GM21619 (cell line): ENCODE results near the gene TLX3.
"Not testable (repeated sequence)": the region's sequence is repeated elsewhere in the genome, so short reads cannot be mapped to it uniquely, and the experiment has no call there.

Experiments
- ATAC-seq: cut with Tn5 transposase; IDR thresholded peaks from one replicate; pipeline ENCODE4 v1.9.1; 2021; ENCODE audit not compliant: unreplicated experiment

The TLX3 gene

DNA sequence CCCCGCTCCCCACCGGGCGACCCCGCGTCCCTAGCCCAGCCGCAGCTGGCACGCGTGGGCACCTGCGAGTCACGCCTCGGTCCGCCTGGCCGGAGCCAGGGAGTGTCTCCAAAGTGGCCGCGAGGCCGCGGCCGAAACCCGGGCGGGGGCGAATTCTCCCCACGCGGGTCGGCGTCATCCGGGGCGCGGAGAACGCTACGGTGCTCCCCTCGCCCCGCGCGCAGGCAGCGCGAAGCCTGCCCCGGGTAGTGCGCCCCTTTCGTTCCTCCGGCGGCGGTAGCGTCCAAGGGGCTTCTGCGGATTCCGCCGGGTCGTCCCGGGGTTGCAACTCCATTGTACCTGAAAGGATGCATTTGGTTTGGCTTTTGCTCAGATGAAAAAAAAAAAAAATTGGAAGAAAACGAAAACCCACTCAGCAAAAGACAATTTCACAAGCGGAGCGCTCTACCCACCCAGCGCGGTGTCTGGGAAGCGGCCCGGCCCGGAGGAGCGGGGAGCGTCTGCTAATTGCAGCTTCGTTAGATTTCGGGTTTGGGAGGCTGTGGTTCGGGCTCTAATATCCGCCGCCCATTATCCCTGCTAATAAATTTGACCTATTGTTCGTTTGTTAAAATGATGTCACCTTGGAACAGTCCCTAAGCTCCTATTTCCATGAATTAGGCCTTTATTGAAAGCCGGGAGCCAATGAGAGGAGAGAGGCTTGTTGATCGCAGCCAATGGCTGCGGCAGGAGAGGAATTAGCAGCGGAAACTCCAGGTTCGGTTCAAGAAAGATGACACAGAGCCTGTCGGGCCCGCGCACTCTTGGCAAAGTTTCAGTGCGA lies at the start of gene TLX3:
Gene TLX3, plus strand, starts transcription at position 796 of the 823 bp plus-strand sequence. CDS start 118 bp downstream, outside the sequence.
- ATAC-seq = no peak

DNA sequence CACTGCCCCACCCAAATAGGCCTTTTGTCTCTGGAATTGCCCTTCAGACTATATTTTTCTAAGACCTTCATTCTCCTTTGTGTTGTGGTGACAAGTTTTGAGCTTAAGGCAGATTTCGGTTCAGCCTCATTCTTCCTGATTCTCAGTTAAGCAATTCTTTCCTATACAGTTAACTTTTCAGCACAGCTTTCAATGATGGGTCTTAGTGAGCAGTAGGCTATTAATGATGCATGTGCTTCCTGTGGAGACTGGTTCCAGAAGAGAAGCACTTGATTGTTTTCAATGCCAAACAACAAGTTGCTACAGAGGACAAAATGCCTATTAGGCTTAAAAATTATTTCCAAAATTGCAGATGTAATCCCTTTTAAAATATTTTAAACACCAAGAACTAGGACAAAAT lies 47.7 kb upstream of the TLX3 start:
- no peak for ATAC-seq

DNA sequence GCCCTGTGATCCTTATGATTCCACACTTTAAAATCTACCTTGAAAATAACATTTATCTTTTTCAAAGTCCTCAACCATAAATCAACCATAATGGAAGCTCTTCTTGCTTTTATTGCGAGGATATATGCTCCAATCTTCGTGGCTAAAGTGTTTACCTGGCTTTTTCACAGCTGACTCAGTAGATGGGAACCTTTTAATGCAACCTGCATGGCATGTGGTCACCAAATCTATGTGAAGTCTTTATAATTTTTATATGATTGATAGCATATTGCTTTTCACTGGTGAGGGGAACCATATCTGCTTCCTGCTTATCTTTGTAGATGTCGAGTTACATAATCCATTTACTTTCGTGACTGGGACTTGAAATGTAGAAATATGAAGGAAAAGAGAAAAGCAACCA lies 47.1 kb upstream of the TLX3 start:
- ATAC-seq = no peak

DNA sequence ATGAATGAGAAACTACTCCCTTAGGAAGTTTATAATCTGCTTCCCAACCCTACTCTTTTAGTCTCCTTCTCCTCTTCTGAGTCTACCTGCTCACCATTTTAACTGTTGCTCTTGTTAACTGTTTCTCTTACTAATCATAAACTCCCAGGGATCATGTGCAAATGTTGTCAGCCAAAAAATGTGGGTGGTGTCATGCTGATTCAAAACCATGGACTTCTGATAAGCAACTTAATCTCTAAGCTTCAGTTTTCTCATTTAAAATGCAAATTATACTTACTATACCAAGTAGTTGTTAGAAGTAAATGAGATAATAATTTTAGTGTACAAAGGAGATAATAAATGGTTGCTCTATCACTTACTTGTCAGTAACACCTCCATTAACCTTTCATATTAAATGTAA lies 45.9 kb upstream of the TLX3 start:
- ATAC-seq = no peak

DNA sequence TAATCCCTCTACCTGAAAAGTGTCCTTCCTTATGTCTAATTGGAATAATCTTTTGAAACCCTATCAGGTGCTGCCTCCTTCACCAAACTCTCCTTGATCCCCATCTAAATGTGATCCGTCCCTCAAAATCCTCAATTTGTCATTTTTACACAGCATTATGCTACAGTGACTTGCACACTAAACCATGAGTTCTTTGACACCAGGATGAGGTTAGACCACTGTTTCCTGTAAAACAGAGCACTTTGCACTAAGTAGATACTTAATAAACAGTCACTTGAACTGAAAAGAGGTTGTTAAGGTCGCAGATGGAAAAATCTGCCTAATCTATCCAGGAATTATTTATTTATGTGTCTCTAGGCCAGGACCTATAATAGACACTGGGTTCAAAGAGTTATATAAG lies 44.2 kb upstream of the TLX3 start:
- ATAC-seq = no peak

DNA sequence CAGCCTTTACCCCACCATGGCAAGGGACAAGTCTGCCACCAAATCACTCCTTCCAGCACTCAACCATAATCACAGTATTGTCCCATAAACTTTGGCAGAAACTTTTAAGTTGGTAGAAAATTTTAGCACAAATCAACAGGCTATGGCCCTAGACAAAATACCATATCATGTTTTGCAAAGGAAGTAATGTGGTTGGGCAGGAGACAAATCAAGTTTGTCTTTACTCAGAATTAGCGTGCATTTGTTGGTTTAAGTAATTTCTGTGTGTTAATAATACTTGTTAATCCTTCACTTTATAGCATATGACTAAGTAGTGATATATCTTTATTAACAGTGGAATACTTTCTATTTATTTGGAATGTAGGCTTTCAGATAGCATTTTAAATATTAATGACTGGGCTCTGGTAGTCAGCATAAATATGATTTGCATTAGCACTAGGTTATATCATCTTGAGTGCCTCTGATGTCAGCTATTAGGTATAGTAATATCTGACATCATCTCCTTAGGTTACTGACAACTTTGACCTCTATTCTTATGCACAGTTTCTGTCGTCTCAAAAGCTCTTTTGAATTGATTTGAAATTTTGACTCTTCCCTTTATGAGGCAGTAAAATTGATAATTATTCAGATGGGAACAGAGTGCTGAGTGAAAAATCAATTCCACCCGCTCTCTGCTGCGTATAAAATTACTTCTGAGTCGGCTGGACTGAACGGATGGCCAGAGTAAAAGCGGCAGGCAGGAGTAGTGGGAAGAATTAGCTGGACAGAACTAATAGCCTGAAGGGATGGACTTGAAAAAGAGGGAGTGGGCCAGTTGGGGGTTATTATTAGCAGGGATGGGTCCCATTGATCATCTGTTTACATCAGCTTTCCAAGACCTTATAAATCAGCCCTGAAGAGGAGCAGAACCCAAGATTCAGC lies 40.1 kb upstream of the TLX3 start:
- no peak for ATAC-seq

DNA sequence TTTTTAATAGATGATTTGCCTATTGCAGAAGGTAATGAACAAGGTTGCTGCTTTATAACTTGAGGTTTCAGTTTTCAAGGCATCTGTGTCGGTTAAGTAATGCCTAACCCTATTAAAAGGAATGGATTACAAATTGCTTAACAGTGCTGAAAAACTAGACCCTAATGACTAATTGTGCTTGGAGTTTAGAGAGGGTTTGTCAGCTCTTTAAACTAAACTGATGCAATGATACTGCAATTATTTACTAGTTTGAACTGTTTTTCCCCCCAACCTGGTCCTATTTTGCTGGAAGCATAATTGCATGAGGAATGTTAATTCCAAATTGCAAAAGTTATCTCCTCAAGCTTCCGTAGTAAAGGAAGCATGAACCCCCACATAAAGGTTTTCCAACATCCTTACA lies 39.3 kb upstream of the TLX3 start:
- peak; percentile 60 for ATAC-seq

DNA sequence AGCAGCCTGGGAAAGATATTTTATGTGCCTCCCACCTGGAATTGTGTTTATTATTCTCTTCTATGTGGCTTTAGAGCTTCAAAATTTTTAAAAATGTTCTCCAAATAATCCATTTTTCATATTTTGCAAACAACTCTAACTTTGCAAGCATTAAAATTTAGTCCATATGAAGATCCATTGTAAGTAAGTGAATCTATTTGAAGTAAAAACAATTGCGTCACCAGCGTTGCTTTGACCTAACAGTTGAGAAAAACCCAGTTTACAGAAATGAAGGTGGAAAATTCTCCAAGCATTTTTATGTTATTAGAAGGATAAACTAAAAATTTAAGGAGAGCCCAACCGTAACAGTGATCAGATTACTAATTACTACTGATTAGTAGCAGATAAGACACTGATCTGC lies 38.9 kb upstream of the TLX3 start:
- ATAC-seq = no peak

DNA sequence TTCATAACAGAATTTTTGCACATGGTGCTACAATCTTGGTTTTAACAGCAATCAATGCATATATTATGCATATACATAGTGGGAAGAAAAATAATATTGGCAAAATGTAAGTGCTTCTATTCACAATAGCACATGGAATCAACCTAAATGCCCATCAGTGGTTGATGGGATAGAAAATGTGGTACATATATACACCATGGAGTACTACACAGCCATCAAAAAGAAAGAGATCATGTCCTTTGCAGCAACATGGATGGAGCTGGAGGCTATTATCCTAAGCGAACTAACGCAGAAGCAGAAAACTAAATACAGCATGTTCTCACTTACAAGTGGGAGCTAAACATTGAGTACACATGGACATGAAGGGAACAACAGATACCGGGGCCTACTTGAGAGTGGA lies 37.2 kb upstream of the TLX3 start:
- no peak for ATAC-seq

DNA sequence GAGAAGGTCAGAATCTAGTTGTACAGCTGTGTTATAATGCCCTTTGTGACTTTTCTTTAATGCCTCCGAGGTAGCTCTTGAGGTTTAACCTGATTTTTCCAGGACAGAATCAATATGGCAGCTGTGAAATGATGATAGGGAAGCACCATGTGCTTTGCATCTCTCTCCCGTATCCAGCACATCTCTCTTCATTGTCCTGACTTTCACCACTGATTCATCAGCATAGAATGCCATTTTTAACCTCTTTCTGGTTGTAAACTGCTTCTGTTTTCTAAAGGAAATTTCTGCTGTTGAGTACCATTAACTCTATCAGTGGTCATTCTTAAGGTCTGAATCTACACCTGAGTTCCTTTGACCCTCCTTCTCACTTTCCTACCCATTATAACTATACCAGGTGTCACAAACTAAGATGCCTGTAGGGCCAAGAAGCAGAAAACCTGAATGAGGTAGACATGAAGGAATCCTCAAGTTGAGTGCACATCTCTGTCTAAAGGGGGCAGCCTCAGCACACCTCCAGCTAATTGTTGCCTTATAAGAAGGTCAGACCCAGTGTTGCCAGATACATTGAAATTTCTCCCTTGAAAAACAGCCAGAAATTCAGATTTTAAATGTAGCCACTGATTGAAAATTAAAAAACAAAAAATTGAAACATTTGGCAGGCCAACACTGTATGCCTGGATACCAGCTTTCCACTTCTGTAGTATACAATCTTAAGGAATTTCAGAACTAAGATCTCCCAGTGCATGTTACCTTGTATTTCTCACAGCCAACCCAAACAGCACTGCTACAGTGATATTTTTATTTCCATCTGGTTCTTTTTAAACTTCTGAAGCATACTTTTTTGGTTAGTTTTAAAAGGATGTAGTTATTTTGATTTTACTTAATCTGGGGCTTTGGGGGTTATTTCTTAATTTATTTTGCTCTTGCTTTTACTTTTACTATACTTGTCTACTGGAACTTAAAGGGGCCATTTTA lies 35.8 kb upstream of the TLX3 start:
- ATAC-seq = no peak

DNA sequence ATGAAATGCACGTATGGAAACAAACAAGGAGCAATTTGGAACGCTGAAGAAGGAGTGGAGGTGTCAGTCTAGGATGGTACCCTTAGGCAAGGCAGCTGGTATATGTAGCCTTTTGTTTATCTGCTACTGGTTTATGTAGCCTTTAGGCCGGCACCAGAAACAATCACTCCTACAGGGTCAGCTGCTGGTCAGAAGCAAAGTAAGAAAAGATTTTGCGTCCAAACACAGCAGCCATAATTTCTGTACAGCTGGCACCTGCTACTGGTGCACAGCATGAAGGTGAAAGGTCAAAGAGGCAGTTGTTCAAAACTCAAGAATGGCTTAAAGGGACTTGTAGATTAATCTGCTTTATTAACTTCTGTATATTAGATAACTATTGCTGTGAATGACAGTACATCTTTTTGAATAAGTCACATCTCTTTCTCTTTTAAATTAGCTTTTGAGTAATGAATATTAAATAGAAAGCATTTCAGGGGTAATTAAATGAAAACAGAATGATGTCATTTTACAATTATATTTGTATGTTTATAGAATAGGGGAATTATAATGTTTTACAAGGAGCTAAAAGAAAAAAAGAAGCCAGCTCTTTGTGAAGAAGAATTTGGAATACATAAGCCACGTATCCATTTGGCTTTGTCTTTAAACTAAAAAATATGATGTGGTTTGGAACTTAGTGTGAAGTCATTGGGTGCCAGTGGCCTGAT lies 33.1 kb upstream of the TLX3 start:
- no peak for ATAC-seq

DNA sequence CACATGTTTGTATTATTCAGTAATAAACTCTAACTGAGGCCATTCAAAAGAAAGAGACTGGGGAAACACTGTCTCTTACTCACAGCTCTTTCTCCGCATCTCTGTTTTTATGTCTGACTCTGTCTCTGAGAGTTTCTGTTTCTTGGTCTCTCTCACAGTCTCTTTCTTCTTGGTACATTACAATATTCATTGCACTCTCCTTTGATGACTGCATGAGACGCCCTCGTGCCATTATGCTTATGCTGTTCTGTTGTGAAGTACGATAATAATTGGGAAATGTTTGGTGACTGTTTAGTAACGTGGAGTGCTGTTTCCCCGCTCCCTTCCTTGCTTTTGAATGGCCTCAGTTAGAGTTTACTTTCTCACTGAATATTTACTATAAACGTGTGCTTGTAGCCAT lies 25.3 kb upstream of the TLX3 start:
- no peak for ATAC-seq

DNA sequence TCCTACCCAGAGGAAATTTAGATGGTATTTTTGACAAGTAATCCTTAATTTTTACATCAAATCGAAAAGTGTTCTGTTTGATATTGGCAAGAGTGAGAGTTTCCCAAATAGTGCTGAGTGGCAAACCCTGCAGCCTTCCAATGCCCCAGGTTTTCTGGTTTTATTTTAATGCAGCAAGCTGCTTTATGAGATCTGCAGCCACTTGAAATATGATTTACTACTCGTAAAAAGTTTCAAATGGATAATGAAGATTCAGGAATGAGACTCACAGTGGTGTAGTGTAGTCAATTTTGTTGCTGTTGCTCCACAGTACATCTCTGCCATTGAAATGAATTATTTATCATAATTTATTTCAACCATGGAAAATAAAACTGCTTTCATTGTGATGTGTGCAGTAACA lies 23.6 kb upstream of the TLX3 start:
- ATAC-seq = no peak

DNA sequence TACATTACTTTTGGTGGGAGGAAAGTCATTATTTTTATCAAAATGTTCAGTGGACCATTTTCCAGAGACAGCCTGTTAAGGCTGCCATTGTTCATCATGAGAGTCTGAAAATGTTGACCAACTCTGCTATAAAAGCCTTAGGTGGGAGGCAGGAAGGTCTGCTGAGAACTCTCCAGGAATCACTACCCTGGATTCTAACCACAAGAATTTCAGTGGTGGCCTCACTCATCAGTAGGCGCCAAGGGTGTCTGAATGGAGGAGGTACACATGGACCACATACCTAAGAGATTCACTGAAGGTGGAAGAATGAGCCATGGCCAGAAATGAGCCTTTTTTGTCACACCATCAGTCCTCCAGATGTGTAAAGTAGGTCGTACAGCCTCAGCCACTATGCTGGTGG lies 21.0 kb upstream of the TLX3 start:
- no peak for ATAC-seq

DNA sequence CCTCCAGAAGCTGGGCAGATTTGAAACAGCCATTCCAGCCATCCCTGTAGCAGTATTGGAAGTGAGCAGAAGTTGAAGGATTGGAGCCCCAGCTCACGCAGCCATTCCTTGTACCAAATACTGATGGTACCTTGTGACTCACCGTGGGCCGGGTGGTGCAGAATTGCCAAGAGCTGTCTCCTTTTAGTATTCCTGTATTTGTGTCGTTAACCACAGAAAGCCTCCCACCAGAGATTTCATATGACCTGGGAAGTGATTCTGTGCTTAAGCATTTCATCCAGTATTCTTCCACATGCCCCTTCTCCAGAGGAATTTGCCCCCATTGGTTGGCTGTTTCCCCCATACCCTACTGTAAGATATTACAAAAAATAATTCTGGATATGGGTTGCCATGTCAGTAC lies 17.7 kb upstream of the TLX3 start:
- ATAC-seq = no peak

DNA sequence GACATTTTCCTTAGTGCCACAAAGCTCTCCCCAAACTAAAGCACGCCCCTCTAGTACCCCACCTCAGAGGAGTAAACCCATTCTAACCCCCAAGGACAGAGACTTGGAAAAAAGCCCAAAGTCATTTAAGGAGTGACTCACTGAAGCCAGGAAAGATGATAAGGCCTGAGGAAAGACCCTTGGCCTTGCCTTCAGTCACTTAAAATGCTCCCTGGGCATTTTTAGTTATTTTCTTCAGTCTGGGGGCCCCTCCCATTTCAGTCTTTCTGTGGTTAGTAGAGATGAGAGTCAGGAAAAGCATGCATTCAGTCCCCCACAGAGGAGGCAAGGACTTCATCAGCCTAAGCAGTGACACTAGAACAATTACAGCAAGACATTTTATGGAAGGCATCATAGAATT lies 13.7 kb upstream of the TLX3 start:
- no peak for ATAC-seq

DNA sequence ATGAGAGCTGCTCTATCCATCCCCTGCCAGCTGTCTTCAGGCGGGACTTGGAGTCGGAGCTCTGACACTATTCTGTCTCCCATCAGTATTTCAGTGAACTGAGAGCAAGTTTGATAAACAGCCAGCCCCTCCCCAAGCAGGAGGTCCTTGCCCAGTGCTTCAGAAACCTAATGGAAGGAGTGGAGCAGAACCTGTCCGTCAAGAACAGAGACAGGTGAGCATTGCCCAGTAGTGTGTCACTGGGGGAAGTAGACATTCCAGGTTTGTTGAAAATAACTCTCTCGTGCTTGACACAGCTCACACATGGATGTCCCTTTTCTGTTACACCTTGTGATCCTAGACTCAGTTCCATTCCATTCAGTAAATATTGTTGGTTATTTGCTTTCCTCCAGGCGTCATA lies 13.2 kb upstream of the TLX3 start:
- ATAC-seq = no peak

DNA sequence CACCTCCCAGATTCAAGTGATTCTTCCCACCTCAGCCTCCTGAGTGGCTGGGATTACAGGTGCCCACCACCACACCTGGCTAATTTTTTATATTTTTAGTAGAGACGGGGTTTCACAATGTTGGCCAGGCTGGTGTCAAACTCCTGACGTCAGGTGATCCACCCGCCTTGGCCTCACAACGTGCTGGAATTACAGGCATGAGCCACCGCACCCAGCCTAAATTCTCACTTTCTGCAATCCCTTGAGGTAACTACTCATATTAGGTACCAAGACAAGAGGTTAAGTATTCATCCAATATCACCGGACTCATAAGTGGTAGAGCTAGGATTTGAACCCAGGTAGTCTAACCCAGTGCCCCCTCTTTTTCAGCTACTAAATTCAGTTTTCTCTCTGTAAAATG lies 11.1 kb upstream of the TLX3 start:
- not testable (repeated sequence) for ATAC-seq

DNA sequence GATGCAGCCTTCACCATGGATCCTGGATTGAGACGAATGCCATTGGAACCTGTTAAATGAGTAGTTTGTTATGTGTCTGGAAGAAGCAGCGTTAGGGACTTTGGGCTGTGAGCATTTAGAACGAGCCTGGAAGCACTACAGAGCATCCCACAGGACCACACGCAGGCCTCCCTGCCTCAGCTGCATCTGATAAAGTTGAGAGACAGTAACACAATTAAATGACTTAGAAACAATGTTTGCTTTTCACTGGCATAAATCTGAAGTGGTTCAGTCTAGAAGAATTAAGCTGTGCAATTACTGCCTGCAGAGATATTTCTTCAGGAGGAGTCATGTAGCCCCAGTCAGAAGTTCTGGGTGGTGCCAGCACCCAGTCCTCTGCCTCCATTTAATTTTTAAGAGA lies 9.8 kb upstream of the TLX3 start:
- no peak for ATAC-seq

DNA sequence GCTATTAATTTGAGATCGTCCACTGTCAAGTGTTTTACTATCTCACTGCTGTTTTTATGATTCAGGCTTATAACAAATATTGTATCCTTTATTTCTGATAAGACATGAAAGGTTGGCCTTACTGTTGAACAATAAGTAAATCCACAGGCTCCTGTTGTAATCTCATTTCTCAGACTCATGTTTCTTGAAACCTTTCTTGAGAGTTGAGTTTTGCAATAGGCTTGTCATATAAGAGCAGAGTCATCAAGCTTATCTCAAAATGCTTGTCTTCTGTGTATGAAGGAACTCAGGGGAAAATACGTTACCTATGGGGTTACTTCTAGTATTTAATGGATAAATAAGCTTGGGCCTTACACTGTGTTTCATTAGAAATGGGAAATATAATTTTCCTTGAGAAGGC lies 9.2 kb upstream of the TLX3 start:
- ATAC-seq = no peak
